GM19324 (cell line): ENCODE data around the gene SMARCA2.

Source experiments
- ATAC-seq: cut with Tn5 transposase; IDR thresholded peaks from one replicate; pipeline ENCODE4 v1.9.1; 2021; ENCODE audit warnings: mild to moderate bottlenecking, moderate library complexity; ENCODE audit not compliant: unreplicated experiment, low FRiP score

Gene SMARCA2

GRCh38 chr9:2163231-2163885 lies 148.2 kb downstream of the SMARCA2 start:
- no peak for ATAC-seq

DNA sequence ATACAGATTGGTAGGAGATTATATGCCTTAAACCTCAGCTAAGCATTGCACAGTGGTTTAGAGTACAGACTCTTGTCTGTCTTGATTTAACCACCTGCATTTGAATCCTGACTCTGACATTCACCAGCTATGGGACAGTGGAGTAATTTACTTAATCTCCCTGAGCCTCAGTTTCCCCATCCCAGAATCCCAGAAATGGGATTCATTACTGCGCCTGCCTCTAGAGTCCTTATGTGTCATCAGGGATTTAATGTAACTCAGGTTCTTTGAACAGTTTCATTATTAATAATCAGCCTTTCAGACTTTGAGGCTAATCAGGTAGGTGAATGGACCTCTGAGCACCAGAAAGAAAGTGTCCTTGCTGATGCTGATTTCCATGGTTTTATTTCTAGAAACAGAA lies 149.1 kb downstream of the SMARCA2 start:
- ATAC-seq, result no peak

GRCh38 chr9:2166203-2166602 lies 151.1 kb downstream of the SMARCA2 start:
- ATAC-seq, result no peak

GRCh38 chr9:2169035-2169434 lies 153.9 kb downstream of the SMARCA2 start:
- no peak for ATAC-seq

DNA sequence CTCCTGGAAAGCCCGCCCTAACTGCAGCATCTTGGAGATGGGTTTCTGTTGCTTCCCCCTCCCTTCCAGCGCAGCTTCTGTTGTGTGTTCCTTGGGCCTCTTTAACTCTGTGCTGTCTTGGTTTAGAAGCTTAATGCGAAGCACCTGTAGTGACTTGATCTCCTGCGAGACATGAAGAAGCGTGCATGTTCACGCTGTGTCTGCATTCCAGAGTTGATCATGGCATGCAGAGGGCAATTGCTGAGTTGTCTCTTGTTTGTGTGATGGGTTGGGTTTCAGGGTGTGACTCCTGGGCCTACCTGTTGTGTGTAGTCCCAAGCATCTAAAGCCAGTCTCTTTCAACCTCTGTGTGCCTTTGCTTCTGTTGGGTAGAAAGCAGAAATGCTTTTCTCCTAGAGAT lies 155.6 kb downstream of the SMARCA2 start:
- no peak for ATAC-seq

DNA sequence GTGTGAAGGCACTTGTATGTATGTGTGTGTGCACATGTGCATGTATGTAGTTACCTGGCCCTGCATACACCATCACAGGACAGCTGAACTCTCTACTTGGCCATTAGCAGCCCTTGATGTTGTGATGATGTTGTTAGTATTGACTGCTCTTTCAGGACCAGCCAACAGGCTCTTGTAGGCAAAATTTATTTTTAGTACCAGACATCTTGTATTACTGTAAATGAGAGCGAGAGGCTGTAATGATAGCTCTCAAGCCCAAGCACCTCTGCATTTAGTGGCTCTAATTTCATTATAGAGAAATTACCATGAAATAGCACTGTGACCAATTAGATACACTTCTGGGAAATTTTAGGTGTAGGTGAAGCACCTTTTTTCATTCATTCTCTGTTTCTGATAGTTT lies 158.0 kb downstream of the SMARCA2 start:
- ATAC-seq, result no peak

DNA sequence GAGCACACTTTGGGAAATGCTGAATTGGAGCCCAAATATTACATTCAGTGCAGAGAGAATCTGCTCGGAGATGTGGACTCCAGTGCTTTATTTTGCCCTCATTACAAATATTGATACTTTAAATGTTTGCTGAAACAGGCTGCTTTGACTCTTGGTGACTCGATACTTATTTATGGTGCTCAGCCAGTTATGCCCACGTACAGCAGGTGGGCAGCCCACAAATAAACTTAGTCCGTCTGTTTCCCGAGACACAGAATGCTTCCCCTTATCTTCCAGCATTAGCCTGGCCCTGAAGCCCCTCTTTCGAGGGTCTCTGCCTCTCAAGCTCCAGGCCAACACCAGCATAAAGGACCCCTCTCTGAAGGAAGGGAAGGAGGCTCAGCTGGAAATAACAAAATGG lies 158.7 kb downstream of the SMARCA2 start:
- ATAC-seq, result no peak

DNA sequence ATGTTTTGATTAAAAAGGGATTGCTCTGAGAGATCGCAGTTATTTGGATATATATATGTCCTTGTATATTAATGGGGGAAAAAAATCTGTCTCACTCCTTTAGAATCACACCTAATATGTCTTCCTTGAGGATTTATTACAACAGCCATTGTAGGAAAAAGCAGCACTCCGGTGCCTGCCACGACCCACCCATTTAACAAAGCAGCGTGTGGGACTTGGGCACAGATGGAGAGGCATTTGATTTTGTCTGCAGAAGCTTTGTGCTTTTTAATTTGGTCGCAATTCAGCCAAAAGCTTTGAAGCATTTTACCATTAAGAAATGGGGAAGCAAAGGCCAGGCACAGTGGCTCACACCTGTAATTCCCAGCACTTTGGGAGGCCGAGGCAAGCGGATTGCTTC lies 159.2 kb downstream of the SMARCA2 start:
- no peak for ATAC-seq

- no peak for ATAC-seq
Observed at GRCh38 chr9:2174911-2175310, 159.8 kb downstream of the SMARCA2 start.

- ATAC-seq, result no peak
Observed at GRCh38 chr9:2177121-2177520, 162.0 kb downstream of the SMARCA2 start.

DNA sequence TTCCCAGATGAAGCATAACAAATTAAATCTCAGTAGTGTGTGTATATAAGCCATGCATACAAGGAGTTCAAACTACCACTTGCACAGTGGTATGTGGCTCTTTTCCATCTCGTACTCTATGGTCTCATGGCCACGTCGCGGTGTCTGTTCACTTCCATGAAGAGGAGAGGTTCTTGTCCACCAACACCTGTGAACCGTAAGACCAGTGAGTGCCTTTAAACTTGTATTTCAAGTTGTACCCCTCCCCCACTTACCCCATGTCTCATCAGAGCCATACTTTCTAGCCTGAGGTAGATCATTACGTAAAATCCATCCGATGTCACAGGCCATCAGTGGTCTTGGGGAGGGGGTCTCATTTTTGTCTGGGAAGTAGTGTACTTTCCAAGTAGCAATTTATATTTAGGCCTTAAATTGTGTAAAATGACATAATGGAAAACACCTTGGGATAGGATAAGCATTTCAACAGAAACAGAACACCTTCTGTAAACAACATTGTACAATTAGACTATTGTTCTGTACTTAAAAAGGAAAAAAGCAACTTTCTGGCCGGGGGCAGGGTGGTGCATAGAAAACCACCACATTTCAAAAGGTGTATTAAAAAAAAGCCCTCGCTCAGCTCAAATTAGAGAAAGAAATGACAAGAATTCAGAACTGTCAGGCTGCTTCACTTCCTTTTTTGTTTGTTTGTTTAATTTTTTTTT lies 163.0 kb downstream of the SMARCA2 start:
- ATAC-seq, result no peak

DNA sequence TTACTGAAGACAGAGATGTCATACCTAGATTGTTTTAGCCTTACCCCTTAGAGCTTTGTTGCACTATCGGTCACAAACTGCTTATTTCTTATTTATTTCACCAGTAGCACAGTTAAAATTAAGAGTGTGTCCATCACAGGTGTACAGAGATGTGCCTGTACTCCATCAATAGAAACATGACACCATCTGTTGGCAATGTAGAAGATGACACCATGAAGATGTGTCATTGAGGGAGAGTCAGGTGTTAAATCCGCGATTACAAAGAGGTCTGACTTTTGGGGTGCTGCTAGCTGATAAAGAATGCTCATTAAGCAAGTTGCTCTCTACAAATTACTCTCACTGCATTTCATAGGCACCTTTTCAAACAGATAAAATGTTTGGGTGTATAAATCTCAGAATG lies 164.4 kb downstream of the SMARCA2 start:
- ATAC-seq, result no peak

- ATAC-seq, result no peak
Observed at GRCh38 chr9:2180154-2180553, 165.0 kb downstream of the SMARCA2 start.

DNA sequence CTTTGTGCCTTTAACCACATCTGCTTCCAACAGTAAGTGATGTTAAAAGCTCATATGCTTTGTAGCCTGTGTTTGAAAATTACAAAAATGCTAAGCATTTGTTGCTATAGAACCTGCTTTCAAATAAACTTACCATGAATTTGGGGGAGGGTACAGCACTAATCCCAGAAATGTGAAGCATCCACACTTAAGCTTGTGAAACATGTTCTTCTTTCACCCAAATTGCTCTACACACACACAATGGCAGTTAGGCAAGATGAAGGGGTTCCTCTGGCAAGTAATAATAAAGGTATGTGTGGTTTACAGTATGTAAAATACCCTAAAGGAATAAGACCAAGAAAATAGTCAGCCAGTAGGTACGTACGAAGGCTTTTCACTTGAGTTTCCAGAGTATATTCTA lies 165.6 kb downstream of the SMARCA2 start:
- ATAC-seq, result no peak

DNA sequence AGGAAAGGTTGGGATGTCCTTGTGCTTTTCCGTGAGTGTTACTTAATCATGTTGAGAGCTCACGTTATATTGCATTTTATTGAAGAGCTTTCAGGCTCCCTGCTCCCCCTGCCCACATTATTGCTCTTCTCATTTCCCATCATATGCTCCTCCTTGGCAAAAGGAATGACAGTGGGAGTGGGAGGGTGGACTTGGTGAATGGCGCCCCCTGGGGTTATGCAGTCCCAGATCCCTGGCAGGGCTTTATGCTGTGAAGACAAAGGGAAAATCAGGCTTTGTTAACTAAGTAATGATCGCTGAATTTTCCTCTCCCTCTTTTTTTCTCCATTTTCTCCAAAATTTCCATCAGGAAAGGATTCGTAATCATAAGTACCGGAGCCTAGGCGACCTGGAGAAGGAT lies 166.6 kb downstream of the SMARCA2 start:
- ATAC-seq, result no peak

- ATAC-seq, result no peak
Observed at GRCh38 chr9:2190939-2191608, 175.9 kb downstream of the SMARCA2 start.

- no peak for ATAC-seq
Observed at GRCh38 chr9:2191609-2191972, 176.4 kb downstream of the SMARCA2 start.

GRCh38 chr9:2192356-2192979 lies 177.3 kb downstream of the SMARCA2 start:
- no peak for ATAC-seq

DNA sequence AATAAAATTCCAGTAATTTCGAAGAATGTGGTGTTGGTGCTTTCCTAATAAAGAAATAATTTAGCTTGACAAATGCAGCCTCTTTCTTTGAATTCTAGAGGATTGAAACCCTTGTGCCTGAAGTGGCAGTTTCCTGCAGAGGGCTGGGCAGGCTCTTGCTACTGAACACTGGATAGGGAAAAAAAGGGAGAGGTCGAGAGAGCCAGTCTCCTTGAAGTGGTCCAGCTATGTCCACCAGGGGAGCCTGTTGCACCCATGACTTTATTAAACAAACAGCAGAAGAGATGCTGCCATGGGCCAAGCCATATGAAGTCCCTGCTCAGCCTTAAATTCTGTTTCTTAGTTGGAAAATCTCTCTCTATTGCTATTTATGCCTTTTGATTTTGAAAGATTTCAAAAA lies 178.4 kb downstream of the SMARCA2 start:
- no peak for ATAC-seq

DNA sequence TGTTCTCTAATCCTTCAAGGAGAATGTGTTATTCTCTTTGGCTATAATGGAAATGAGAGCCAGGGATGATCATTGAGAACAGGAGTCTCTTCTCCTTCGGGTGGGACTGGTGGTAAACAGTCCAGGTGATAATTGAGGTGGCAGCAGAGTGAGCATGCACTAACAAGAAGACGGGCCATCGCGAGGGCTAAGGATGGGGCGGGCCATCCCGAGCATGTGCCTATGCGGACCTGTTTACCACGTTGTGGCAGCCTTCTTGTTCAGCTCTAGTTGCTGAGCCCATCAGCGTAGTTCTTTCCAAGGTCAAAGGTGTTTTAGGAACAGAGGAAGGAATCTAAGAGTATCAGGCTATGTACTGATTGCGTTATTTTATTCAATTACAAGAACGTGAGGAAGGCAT lies 180.1 kb downstream of the SMARCA2 start:
- no peak for ATAC-seq

- ATAC-seq, result no peak
Observed at GRCh38 chr9:2196757-2197156, 181.6 kb downstream of the SMARCA2 start.
